Measurements from ENCODE around the gene FUOM. TPM values are rescaled to one million over a fixed set of nuclear protein-coding genes. Genes with fewer than 3 reads are reported as not detected.
A peak's percentile ranks its signal among the peaks of the same experiment; 100 is the strongest.

The FUOM gene
- total and polyA plus RNA-seq, 9 of the 15 experiments (the other 6 are each of a cell fraction or from before 2014, with no cell fraction given) = 1.8 to 96.1 (median 27.0) TPM

GRCh38 chr10:133336577-133337369 lies 21.0 kb downstream of the FUOM start, which contains the start of gene CALY (continued):
- peak; percentile 57; the same call in 1 of the 2 replicates for TF ChIP-seq ZBTB2 (IDR thresholded peaks at IDR 0.05)
- TF ChIP-seq TFAP4 (CRISPR knock-in tag; IDR thresholded peaks at IDR 0.05; ENCODE audit: borderline replicate concordance) = peak; percentile 44; the same call in 1 of the 2 replicates
- TF ChIP-seq CHCHD3 (CRISPR knock-in tag; IDR thresholded peaks at IDR 0.05) = no peak
- TF ChIP-seq TBL1XR1 (IDR thresholded peaks at IDR 0.05; ENCODE audit: low read length in 2 of 2) = no peak

DNA sequence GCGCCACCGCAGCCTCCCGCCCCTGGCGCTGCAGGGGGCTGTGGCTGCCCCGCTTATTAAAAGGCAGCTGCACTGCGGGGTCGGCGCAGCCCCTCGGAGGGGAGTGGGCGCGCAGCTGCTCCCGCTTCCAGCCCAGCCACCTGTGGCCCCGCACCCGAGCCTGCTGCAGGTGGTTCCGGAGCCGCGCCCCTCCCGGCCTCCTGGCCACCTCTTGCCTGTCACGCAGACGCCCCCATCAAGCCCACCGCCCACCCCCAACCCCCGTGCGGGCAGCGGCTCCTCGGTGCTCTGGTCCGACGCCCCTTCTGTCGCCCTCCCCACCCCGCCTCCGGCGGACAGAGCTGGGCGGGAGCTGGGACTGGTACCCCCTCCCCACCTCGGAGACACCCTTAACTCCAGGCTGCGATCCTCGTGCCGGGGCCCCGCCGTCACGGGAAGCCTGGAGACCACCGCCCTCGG lies 21.7 kb downstream of the FUOM start:
- ChIA-PET POLR2A (interaction anchor here (1.0 kb wide), 1 partner anchor 16 kb away, joined by 4 read pairs; no protein-coding TSS in a partner anchor), CTCF (ENCODE audit: low intra/inter-chr PET ratio) (no interaction called here)
- Histone ChIP-seq H3K36me3 (ENCODE audit: control insufficient read depth, insufficient read depth, low read length) (no peaks in the 10 kb centered on the region), H3K9me3 (replicated peaks; ENCODE audit: control insufficient read depth, insufficient read depth, low read depth, low read length) (no peaks in the 10 kb centered on the region), H3K27ac (ENCODE audit: extremely low read depth, low read depth, low read length) (no peak overlapping the region), H3K9me1 (ENCODE audit: control insufficient read depth, insufficient read depth, low read length) (no peaks in the 10 kb centered on the region), H3K79me2 (ENCODE audit: control insufficient read depth, insufficient read depth, low read length) (no peaks in the 10 kb centered on the region), H2AFZ (ENCODE audit: low read depth, low read length) (no peak overlapping the region), H3K4me3 (no peak overlapping the region), H3K9ac (ENCODE audit: insufficient read depth in 1 of 2, low read depth in 2 of 2, low read length in 2 of 2) (no peak overlapping the region), H3K27me3 (ENCODE audit: control insufficient read depth in 2 of 2, insufficient read depth in 2 of 2, low read length in 2 of 2) (peaks cover 6 to 12% of the 10 kb centered on the region in 2 experiments; a peak in 4 of 5 replicates), H3K4me2 (ENCODE audit: insufficient read depth, low read length) (no peak overlapping the region), H4K20me1 (replicated peaks; ENCODE audit: control insufficient read depth, insufficient read depth, low read length) (no peaks in the 10 kb centered on the region), H3K4me1 (replicated peaks in 1 of 2; ENCODE audit: control insufficient read depth in 2 of 2, insufficient read depth in 2 of 2, low read length in 2 of 2) (peaks cover 0 to 26% of the 10 kb centered on the region in 2 experiments; a peak in 2 of 5 replicates)
- DNase-seq (ENCODE audit: extremely low read depth in 1 of 4, low spot score in 3 of 4) = no peak
- no peak for ATAC-seq
- BruUV-seq (replicated peaks) = no TSS peak
- in situ Hi-C loops (cut with MboI) (no loop called here), intact Hi-C loops (cut with micrococcal nuclease) (no loop called here)
- no peak for TF ChIP-seq ZNF695 (CRISPR knock-in tag; IDR thresholded peaks at IDR 0.05)
- peak; percentile 28; the same call in 1 of the 2 replicates for TF ChIP-seq ZBTB7A (IDR thresholded peaks at IDR 0.05; ENCODE audit: borderline replicate concordance, control insufficient read depth, low read depth, low read length)
- WGBS (ENCODE audit: insufficient coverage, low coverage, missing lambda C conversion rate) = 0% methylated on average over 1 of the region's 41 CpGs
- FAIRE-seq = no peak

Measured in K562 (cell line).